ENCODE measurements around the gene CADPS2.

DNA sequence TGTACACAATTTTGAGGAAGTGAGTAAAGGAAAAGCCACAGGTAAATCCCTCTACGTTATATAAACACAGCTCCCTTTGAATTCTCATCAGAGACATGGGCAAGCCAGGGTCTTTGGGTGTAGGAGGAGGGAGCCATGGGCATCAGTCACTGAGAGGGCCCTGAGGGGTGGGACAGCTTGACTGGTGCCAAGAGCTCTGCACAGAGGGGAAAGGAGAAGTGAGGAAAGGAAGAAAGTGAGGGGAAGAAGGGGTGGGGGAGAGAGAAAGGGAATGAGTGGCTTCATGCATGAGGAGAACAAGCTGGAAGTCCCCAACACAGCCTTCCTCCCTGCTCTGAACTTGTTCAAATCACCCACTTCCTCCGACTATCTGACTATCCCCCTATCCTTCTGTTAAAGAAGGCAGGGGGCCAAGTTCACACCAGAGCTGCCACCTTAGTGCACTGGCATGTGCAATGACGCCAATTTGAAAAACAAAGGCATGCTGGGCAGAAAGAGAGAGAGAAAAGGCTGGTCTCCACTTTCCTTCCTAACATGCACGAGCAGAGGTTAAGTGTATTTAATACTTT, 167.2 kb downstream of the CADPS2 start:
- TF ChIP-seq EZH2 (IDR thresholded peaks at IDR 0.05; ENCODE audit: borderline replicate concordance, insufficient read depth, low read depth, low read length, poor library complexity, severe bottlenecking) = no peak
- TF ChIP-seq, protein P1, sequence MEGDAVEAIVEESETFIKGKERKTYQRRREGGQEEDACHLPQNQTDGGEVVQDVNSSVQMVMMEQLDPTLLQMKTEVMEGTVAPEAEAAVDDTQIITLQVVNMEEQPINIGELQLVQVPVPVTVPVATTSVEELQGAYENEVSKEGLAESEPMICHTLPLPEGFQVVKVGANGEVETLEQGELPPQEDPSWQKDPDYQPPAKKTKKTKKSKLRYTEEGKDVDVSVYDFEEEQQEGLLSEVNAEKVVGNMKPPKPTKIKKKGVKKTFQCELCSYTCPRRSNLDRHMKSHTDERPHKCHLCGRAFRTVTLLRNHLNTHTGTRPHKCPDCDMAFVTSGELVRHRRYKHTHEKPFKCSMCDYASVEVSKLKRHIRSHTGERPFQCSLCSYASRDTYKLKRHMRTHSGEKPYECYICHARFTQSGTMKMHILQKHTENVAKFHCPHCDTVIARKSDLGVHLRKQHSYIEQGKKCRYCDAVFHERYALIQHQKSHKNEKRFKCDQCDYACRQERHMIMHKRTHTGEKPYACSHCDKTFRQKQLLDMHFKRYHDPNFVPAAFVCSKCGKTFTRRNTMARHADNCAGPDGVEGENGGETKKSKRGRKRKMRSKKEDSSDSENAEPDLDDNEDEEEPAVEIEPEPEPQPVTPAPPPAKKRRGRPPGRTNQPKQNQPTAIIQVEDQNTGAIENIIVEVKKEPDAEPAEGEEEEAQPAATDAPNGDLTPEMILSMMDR (IDR thresholded peaks at IDR 0.05) = no peak
